Type B pancreatic cell (in vitro differentiated cells): ENCODE data around the gene KRT35. TPM values are rescaled to one million over a fixed set of nuclear protein-coding genes. Genes with fewer than 3 reads are reported as not detected.

Experiments used
- DNase-seq: peaks from one replicate; pipeline ENCODE4 v3.0.0; 2021; ENCODE audit warnings: mixed read lengths; ENCODE audit not compliant: unreplicated experiment; ENCODE audit errors: extremely low spot score
- H3K27ac Mint-ChIP-seq: 2 replicates; pipeline ENCODE4 v1.8.0; 2021; ENCODE audit warnings: mild to moderate bottlenecking, mixed read lengths
- H3K27me3 Mint-ChIP-seq: 2 replicates; pipeline ENCODE4 v1.8.0; 2021; ENCODE audit warnings: mixed read lengths
- H3K36me3 Mint-ChIP-seq: 2 replicates; pipeline ENCODE4 v1.8.0; 2021; ENCODE audit warnings: mixed read lengths
- H3K4me1 Mint-ChIP-seq: one replicate; pipeline ENCODE4 v1.8.0; 2021; ENCODE audit warnings: mixed read lengths; ENCODE audit not compliant: unreplicated experiment
- H3K4me3 Mint-ChIP-seq: 2 replicates; pipeline ENCODE4 v1.8.0; 2021; ENCODE audit warnings: mild to moderate bottlenecking, mixed read lengths
- H3K9me3 Mint-ChIP-seq: 2 replicates; pipeline ENCODE4 v1.8.0; 2021; ENCODE audit warnings: mixed read lengths
- CTCF ChIP-seq: fragments of 200-600 bp; sonication (generic); conservative IDR thresholded peaks from 2 replicates; pipeline ENCODE4 v1.5.0; 2021; ENCODE audit warnings: antibody characterized with exemption, mild to moderate bottlenecking
- total RNA-seq: library from RNA; stranded (reverse); gene quantifications from 2 replicates; pipeline ENCODE4 v1.2.1, GENCODE V29; 2021; ENCODE audit warnings: low replicate concordance

The KRT35 gene
- total RNA-seq, 1 donor from 2014 or later: not detected

DNA sequence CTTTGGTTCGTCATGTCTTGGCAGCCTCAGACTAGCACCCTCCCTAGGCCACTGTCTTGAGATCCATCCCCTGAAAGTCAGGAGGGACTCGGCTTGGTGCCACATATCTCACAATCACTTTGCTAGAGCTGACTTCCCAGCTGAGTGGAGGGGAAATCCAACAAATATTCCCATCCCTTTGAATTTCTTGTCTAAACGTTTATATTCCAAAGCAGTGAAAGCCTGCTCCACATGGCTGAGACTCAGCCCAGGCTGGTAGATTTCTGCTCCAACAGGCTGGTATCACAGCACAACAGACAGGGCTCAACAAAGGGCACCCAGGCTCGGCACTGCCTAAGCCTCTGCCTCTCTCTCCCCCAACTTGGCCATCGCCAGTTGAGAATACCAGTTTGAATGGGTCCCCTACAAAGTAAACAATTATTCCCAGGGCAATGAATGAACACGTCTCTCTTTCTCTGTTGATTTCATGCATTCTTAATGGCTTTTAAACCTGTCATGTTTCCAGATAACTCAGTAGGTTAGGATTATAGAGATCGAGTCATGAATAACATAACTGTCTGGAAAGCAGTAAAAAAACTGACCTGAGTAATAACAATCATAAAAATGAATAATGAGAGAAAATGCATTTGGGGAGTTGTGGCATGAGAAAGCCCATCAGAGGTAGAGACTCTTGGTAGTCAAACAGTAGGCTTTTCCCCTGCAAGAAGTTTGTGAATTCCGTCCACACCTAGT is 23.5 kb upstream of the KRT35 start:
- Mint-ChIP-seq H3K27ac (peak overlapping the region; percentile 95), H3K9me3 (no peaks in the 10 kb centered on the region), H3K4me1 (peaks cover 33% of the 10 kb centered on the region), H3K27me3 (no peaks in the 10 kb centered on the region), H3K4me3 (peak overlapping the region; percentile 88), H3K36me3 (no peaks in the 10 kb centered on the region)
- no peak for TF ChIP-seq CTCF
- DNase-seq: no peak

GRCh38 chr17:41503202-41503601 is 22.3 kb upstream of the KRT35 start:
- H3K4me1 Mint-ChIP-seq: peaks cover 33% of the 10 kb centered on the region
- H3K27ac Mint-ChIP-seq: peak overlapping the region; percentile 36
- no peaks in the 10 kb centered on the region for H3K36me3 Mint-ChIP-seq
- TF ChIP-seq CTCF: no peak
- H3K4me3 Mint-ChIP-seq: peak overlapping the region; percentile 79
- DNase-seq: no peak
- H3K9me3 Mint-ChIP-seq: no peaks in the 10 kb centered on the region
- H3K27me3 Mint-ChIP-seq: no peaks in the 10 kb centered on the region

GRCh38 chr17:41500131-41500911 is 19.4 kb upstream of the KRT35 start:
- H3K27ac Mint-ChIP-seq: peak overlapping the region; percentile 88
- DNase-seq: no peak

GRCh38 chr17:41499714-41500113 is 18.8 kb upstream of the KRT35 start:
- Mint-ChIP-seq H3K27ac (peak overlapping the region; percentile 88), H3K4me1 (peaks cover 18% of the 10 kb centered on the region)

More at GRCh38 chr17:41500131-41500911, 19.4 kb upstream of the KRT35 start:
- H3K4me3 Mint-ChIP-seq: peak overlapping the region; percentile 80
- H3K36me3 Mint-ChIP-seq: no peaks in the 10 kb centered on the region
- peaks cover 20% of the 10 kb centered on the region for H3K4me1 Mint-ChIP-seq
- no peaks in the 10 kb centered on the region for H3K9me3 Mint-ChIP-seq
- no peaks in the 10 kb centered on the region for H3K27me3 Mint-ChIP-seq
- TF ChIP-seq CTCF: no peak

GRCh38 chr17:41498276-41498675 is 17.3 kb upstream of the KRT35 start:
- Mint-ChIP-seq H3K4me3 (peak overlapping the region; percentile 9), H3K27ac (peak overlapping the region; percentile 78), H3K9me3 (no peaks in the 10 kb centered on the region), H3K4me1 (peaks cover 18% of the 10 kb centered on the region), H3K27me3 (no peaks in the 10 kb centered on the region), H3K36me3 (no peaks in the 10 kb centered on the region)
- no peak for DNase-seq
- no peak for TF ChIP-seq CTCF

More at GRCh38 chr17:41499714-41500113, 18.8 kb upstream of the KRT35 start:
- Mint-ChIP-seq H3K9me3 (no peaks in the 10 kb centered on the region), H3K4me3 (peak overlapping the region; percentile 80), H3K36me3 (no peaks in the 10 kb centered on the region), H3K27me3 (no peaks in the 10 kb centered on the region)
- no peak for TF ChIP-seq CTCF
- DNase-seq: no peak
